Astrocyte (in vitro differentiated cells and primary cell): ENCODE data around the gene CD22. TPM values are rescaled to one million over a fixed set of nuclear protein-coding genes. Genes with fewer than 3 reads are reported as not detected.

ENCODE experiments used
- DNase-seq: peaks from one replicate; pipeline ENCODE4 v3.0.0-alpha.2; 2010; ENCODE audit warnings: low read depth
- FAIRE-seq: peaks from 2 replicates; lab custom pipeline; 2011; peaks lifted over from hg19 to GRCh38; lab: Jason Lieb, UNC
- H2AFZ ChIP-seq: 2 replicates; pipeline ENCODE4 v1.6.0; 2012; ENCODE audit warnings: low read depth, low read length, inconsistent platforms
- H3K27ac ChIP-seq: 2 replicates; pipeline ENCODE4 v1.5.1; 2011; ENCODE audit warnings: low read depth, low read length, inconsistent platforms
- H3K27me3 ChIP-seq: 2 replicates; pipeline ENCODE4 v1.6.0; 2011; ENCODE audit warnings: low read length, inconsistent platforms; ENCODE audit not compliant: insufficient read depth
- H3K36me3 ChIP-seq: 2 replicates; pipeline ENCODE4 v1.5.1; 2011; ENCODE audit warnings: low read length, inconsistent platforms; ENCODE audit not compliant: insufficient read depth
- H3K4me1 ChIP-seq: 2 replicates; pipeline ENCODE4 v1.5.1; 2011; ENCODE audit warnings: low read length, inconsistent platforms; ENCODE audit not compliant: insufficient read depth
- H3K4me2 ChIP-seq: 2 replicates; pipeline ENCODE4 v1.6.0; 2012; ENCODE audit warnings: low read length, inconsistent platforms
- H3K4me3 ChIP-seq: 2 replicates; pipeline ENCODE4 v1.5.1; 2011; ENCODE audit warnings: low read depth, mild to moderate bottlenecking, low read length, inconsistent platforms; ENCODE audit not compliant: insufficient read depth
- H3K79me2 ChIP-seq: 2 replicates; pipeline ENCODE4 v1.6.0; 2012; ENCODE audit warnings: mild to moderate bottlenecking, low read length, inconsistent platforms; ENCODE audit not compliant: insufficient read depth
- H3K9ac ChIP-seq: 2 replicates; pipeline ENCODE4 v1.6.0; 2012; ENCODE audit warnings: mild to moderate bottlenecking, low read length, inconsistent platforms
- H3K9me3 ChIP-seq: 2 replicates; pipeline ENCODE4 v1.5.1; 2012; ENCODE audit warnings: low read depth, mild to moderate bottlenecking, low read length, inconsistent platforms; ENCODE audit not compliant: insufficient read depth
- H4K20me1 ChIP-seq: 2 replicates; pipeline ENCODE4 v1.6.0; 2012; ENCODE audit warnings: low read length, inconsistent platforms; ENCODE audit not compliant: insufficient read depth
- H3K27ac Mint-ChIP-seq: one replicate; pipeline ENCODE4 v1.8.0; 2021; ENCODE audit warnings: mild to moderate bottlenecking, mixed read lengths; ENCODE audit not compliant: unreplicated experiment
- H3K27me3 Mint-ChIP-seq: one replicate; pipeline ENCODE4 v1.8.0; 2021; ENCODE audit warnings: low read depth, mixed read lengths; ENCODE audit not compliant: unreplicated experiment
- H3K36me3 Mint-ChIP-seq: one replicate; pipeline ENCODE4 v1.8.0; 2021; ENCODE audit warnings: low read depth, mixed read lengths; ENCODE audit not compliant: unreplicated experiment
- H3K4me1 Mint-ChIP-seq: one replicate; pipeline ENCODE4 v1.8.0; 2021; ENCODE audit warnings: low read depth, mixed read lengths; ENCODE audit not compliant: unreplicated experiment
- H3K4me3 Mint-ChIP-seq: one replicate; pipeline ENCODE4 v1.8.0; 2021; ENCODE audit warnings: mild to moderate bottlenecking, moderate library complexity, mixed read lengths; ENCODE audit not compliant: unreplicated experiment
- H3K9me3 Mint-ChIP-seq: one replicate; pipeline ENCODE4 v1.8.0; 2021; ENCODE audit warnings: mild to moderate bottlenecking, mixed read lengths; ENCODE audit not compliant: unreplicated experiment
- EZH2 ChIP-seq: IDR thresholded peaks from 2 replicates; pipeline ENCODE4 v1.6.1; 2012; ENCODE audit warnings: mild to moderate bottlenecking, low read length, inconsistent platforms; ENCODE audit not compliant: insufficient read depth
- total RNA-seq: library from RNA; stranded (reverse); gene quantifications from 2 replicates; pipeline ENCODE4 v1.2.1, GENCODE V29; 2021
- TF ChIP-seq, protein P1 (sequence below): IDR thresholded peaks from 2 replicates; pipeline ENCODE4 v1.5.1; 2011; ENCODE audit warnings: low read depth, mild to moderate bottlenecking, inconsistent platforms, low read length, moderate library complexity; ENCODE audit not compliant: insufficient read depth

Gene CD22
- total RNA-seq, 1 donor from 2014 or later, result not detected

DNA sequence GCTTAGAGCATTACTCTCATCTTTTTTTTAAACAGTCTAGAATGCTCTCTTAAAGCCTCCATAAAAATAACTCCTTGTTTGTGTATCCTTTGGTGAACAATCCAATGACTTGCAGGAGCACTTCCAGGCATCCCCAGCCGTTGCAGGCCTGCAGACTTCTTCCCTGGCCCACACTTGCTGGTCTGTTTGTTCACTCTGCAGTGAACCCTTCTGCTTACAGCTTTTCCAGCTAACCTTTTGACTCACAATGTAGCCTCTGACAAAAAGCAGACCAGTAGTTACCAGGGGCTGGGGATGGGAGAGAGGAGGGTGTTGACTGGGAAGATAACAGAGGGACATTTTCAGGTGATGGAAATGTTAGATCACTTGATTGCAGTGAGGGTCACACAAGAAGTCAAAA, 51.0 kb downstream of the CD22 start:
- H3K27ac Mint-ChIP-seq, result no peak overlapping the region
- Histone ChIP-seq H3K4me2 (no peak overlapping the region), H2AFZ (no peak overlapping the region), H3K9me3 (peaks cover 5% of the 10 kb centered on the region), H3K27me3 (no peaks in the 10 kb centered on the region), H4K20me1 (no peaks in the 10 kb centered on the region), H3K9ac (no peak overlapping the region), H3K4me1 (no peaks in the 10 kb centered on the region), H3K79me2 (no peaks in the 10 kb centered on the region), H3K36me3 (no peaks in the 10 kb centered on the region), H3K27ac (no peak overlapping the region), H3K4me3 (no peak overlapping the region)
- H3K36me3 Mint-ChIP-seq, result no peaks in the 10 kb centered on the region
- H3K4me1 Mint-ChIP-seq, result no peaks in the 10 kb centered on the region
- FAIRE-seq (no peak), DNase-seq (no peak)
- TF ChIP-seq EZH2, result no peak
- TF ChIP-seq, protein P1, sequence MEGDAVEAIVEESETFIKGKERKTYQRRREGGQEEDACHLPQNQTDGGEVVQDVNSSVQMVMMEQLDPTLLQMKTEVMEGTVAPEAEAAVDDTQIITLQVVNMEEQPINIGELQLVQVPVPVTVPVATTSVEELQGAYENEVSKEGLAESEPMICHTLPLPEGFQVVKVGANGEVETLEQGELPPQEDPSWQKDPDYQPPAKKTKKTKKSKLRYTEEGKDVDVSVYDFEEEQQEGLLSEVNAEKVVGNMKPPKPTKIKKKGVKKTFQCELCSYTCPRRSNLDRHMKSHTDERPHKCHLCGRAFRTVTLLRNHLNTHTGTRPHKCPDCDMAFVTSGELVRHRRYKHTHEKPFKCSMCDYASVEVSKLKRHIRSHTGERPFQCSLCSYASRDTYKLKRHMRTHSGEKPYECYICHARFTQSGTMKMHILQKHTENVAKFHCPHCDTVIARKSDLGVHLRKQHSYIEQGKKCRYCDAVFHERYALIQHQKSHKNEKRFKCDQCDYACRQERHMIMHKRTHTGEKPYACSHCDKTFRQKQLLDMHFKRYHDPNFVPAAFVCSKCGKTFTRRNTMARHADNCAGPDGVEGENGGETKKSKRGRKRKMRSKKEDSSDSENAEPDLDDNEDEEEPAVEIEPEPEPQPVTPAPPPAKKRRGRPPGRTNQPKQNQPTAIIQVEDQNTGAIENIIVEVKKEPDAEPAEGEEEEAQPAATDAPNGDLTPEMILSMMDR, result no peak
- peaks cover 15% of the 10 kb centered on the region for H3K9me3 Mint-ChIP-seq
- H3K27me3 Mint-ChIP-seq, result peaks cover 33% of the 10 kb centered on the region
- no peak overlapping the region for H3K4me3 Mint-ChIP-seq

DNA sequence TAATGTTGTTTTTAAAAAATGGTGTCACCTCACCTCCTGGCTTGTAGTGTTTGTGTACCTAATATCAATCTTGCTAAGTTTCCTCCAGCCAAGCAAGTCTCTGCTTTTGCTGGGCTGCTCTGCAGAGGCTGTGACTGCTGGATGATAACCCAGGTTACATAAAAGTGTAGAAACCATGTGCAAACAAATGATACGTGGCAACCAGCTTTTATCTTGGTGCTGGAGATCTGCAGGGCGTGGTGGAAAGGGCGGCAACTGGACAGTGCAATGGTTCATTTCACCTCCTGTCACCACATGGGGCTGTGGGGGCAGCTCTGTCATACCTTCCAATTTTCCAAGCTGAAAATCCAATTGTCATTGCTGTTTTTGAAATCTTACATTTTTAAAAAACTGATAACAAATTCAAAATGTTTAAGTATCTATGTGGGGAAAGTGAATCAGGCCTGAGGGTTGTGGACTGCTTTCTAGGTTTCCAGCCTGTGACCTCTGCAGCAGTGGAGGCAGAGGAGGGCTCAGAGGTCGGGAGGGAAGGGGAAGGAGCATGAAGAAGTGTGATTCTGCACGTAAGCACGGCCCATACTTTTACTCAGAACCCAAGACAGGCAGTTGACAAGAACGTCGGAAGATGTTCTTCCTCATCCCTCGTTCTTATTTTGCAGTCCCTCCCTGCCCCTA, 51.6 kb downstream of the CD22 start:
- no peaks in the 10 kb centered on the region for H3K27me3 ChIP-seq
- H3K4me2 ChIP-seq, result no peak overlapping the region
- no peak overlapping the region for H3K27ac Mint-ChIP-seq
- no peak overlapping the region for H2AFZ ChIP-seq
- H3K36me3 Mint-ChIP-seq, result no peaks in the 10 kb centered on the region
- H3K36me3 ChIP-seq, result no peaks in the 10 kb centered on the region
- DNase-seq (no peak), FAIRE-seq (no peak)
- no peaks in the 10 kb centered on the region for H3K4me1 ChIP-seq
- no peaks in the 10 kb centered on the region for H3K79me2 ChIP-seq
- peaks cover 15% of the 10 kb centered on the region for H3K9me3 Mint-ChIP-seq
- TF ChIP-seq EZH2, result no peak
- TF ChIP-seq, protein P1, result no peak
- peaks cover 5% of the 10 kb centered on the region for H3K9me3 ChIP-seq
- no peaks in the 10 kb centered on the region for H4K20me1 ChIP-seq
- H3K4me3 ChIP-seq, result no peak overlapping the region
- no peak overlapping the region for H3K4me3 Mint-ChIP-seq
- peaks cover 33% of the 10 kb centered on the region for H3K27me3 Mint-ChIP-seq
- no peak overlapping the region for H3K9ac ChIP-seq
- no peak overlapping the region for H3K27ac ChIP-seq
- H3K4me1 Mint-ChIP-seq, result no peaks in the 10 kb centered on the region

DNA sequence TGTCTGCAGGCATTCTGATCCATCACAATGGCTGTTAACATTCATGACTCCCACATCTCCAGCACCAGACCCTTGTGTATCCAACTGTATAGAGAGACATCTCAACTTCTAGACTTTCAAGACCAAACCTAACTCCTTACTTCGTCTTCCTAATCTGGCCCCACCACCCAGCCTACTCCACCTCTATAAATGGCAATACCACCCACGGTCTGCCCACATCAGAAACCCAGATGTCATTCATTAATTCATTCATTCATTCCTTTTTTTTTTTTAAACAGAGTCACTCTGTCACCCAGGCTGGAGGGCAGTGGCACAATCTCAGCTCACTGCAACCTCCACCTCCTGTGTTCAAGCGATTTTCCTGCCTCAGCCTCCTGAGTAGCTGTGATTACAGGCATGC, 52.3 kb downstream of the CD22 start:
- no peak overlapping the region for H3K4me2 ChIP-seq
- H3K27ac Mint-ChIP-seq, result no peak overlapping the region
- H3K4me1 Mint-ChIP-seq, result no peaks in the 10 kb centered on the region
- H3K4me1 ChIP-seq, result no peaks in the 10 kb centered on the region
- no peaks in the 10 kb centered on the region for H4K20me1 ChIP-seq
- H3K4me3 ChIP-seq, result no peak overlapping the region
- H3K9me3 Mint-ChIP-seq, result peaks cover 16% of the 10 kb centered on the region
- no peak overlapping the region for H3K9ac ChIP-seq
- no peak overlapping the region for H3K4me3 Mint-ChIP-seq
- H3K27me3 ChIP-seq, result no peaks in the 10 kb centered on the region
- peaks cover 31% of the 10 kb centered on the region for H3K27me3 Mint-ChIP-seq
- H3K36me3 Mint-ChIP-seq, result no peaks in the 10 kb centered on the region
- peaks cover 5% of the 10 kb centered on the region for H3K9me3 ChIP-seq
- H3K36me3 ChIP-seq, result no peaks in the 10 kb centered on the region
- H3K79me2 ChIP-seq, result no peaks in the 10 kb centered on the region
- no peak for DNase-seq
- H2AFZ ChIP-seq, result no peak overlapping the region
- H3K27ac ChIP-seq, result no peak overlapping the region
- no peak for FAIRE-seq
- TF ChIP-seq, protein P1, result no peak
- no peak for TF ChIP-seq EZH2
